ENCODE data around the gene XAF1. TPM values are rescaled to one million over a fixed set of nuclear protein-coding genes. Genes with fewer than 3 reads are reported as not detected.

The XAF1 gene
- total and polyA plus RNA-seq, 2 experiments from 2014 or later, result not detected

DNA sequence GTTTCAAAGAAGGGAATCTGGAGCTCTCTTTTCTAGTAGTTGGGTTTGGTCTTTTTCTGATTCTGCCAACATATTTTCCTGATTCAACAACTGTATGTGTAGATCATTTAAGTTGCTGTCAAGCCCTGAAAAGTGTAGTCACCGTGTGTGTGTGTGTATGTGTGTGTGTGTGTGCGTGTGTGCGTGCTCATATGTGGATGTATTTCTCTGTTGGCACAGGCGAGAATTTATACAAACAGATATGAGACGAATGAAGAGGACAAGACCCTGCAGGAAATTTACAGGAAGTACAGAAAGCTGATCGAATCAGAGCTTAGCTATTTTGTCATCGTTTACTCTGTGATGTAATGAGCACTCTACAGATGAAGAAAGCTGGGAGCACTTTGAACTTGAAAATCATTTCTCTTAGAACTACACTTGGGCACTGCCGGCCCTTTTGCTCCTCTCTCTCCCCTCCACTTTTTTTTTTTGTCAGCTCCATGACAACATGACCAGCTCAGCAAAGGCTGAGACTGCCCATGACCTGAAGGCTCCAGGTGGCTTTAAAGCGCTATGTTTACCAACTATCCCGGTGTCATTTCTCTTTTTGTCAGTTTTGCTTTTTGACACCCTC is 31.3 kb downstream of the XAF1 start (continued):
- TF ChIP-seq, protein P1, sequence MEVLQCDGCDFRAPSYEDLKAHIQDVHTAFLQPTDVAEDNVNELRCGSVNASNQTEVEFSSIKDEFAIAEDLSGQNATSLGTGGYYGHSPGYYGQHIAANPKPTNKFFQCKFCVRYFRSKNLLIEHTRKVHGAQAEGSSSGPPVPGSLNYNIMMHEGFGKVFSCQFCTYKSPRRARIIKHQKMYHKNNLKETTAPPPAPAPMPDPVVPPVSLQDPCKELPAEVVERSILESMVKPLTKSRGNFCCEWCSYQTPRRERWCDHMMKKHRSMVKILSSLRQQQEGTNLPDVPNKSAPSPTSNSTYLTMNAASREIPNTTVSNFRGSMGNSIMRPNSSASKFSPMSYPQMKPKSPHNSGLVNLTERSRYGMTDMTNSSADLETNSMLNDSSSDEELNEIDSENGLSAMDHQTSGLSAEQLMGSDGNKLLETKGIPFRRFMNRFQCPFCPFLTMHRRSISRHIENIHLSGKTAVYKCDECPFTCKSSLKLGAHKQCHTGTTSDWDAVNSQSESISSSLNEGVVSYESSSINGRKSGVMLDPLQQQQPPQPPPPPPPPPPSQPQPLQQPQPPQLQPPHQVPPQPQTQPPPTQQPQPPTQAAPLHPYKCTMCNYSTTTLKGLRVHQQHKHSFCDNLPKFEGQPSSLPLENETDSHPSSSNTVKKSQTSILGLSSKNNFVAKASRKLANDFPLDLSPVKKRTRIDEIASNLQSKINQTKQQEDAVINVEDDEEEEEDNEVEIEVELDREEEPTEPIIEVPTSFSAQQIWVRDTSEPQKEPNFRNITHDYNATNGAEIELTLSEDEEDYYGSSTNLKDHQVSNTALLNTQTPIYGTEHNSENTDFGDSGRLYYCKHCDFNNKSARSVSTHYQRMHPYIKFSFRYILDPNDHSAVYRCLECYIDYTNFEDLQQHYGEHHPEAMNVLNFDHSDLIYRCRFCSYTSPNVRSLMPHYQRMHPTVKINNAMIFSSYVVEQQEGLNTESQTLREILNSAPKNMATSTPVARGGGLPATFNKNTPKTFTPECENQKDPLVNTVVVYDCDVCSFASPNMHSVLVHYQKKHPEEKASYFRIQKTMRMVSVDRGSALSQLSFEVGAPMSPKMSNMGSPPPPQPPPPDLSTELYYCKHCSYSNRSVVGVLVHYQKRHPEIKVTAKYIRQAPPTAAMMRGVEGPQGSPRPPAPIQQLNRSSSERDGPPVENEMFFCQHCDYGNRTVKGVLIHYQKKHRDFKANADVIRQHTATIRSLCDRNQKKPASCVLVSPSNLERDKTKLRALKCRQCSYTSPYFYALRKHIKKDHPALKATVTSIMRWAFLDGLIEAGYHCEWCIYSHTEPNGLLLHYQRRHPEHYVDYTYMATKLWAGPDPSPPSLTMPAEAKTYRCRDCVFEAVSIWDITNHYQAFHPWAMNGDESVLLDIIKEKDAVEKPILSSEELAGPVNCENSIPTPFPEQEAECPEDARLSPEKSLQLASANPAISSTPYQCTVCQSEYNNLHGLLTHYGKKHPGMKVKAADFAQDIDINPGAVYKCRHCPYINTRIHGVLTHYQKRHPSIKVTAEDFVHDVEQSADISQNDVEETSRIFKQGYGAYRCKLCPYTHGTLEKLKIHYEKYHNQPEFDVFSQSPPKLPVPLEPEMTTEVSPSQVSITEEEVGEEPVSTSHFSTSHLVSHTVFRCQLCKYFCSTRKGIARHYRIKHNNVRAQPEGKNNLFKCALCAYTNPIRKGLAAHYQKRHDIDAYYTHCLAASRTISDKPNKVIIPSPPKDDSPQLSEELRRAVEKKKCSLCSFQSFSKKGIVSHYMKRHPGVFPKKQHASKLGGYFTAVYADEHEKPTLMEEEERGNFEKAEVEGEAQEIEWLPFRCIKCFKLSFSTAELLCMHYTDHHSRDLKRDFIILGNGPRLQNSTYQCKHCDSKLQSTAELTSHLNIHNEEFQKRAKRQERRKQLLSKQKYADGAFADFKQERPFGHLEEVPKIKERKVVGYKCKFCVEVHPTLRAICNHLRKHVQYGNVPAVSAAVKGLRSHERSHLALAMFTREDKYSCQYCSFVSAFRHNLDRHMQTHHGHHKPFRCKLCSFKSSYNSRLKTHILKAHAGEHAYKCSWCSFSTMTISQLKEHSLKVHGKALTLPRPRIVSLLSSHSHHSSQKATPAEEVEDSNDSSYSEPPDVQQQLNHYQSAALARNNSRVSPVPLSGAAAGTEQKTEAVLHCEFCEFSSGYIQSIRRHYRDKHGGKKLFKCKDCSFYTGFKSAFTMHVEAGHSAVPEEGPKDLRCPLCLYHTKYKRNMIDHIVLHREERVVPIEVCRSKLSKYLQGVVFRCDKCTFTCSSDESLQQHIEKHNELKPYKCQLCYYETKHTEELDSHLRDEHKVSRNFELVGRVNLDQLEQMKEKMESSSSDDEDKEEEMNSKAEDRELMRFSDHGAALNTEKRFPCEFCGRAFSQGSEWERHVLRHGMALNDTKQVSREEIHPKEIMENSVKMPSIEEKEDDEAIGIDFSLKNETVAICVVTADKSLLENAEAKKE (CRISPR knock-in tag; IDR thresholded peaks at IDR 0.05), result no peak
- TF ChIP-seq, protein P2, sequence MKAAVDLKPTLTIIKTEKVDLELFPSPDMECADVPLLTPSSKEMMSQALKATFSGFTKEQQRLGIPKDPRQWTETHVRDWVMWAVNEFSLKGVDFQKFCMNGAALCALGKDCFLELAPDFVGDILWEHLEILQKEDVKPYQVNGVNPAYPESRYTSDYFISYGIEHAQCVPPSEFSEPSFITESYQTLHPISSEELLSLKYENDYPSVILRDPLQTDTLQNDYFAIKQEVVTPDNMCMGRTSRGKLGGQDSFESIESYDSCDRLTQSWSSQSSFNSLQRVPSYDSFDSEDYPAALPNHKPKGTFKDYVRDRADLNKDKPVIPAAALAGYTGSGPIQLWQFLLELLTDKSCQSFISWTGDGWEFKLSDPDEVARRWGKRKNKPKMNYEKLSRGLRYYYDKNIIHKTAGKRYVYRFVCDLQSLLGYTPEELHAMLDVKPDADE (IDR thresholded peaks at IDR 0.05), result no peak
- TF ChIP-seq EZH2phosphoT487 (IDR thresholded peaks at IDR 0.05; ENCODE audit: unreplicated experiment), result no peak
- no peak for TF ChIP-seq ZNF114 (CRISPR knock-in tag; IDR thresholded peaks at IDR 0.05)
- no peak for TF ChIP-seq ZNF331 (CRISPR knock-in tag; IDR thresholded peaks at IDR 0.05; ENCODE audit: low read depth)
- TF ChIP-seq NANOG (IDR thresholded peaks at IDR 0.05; ENCODE audit: borderline replicate concordance), result no peak
- TF ChIP-seq, protein P3, sequence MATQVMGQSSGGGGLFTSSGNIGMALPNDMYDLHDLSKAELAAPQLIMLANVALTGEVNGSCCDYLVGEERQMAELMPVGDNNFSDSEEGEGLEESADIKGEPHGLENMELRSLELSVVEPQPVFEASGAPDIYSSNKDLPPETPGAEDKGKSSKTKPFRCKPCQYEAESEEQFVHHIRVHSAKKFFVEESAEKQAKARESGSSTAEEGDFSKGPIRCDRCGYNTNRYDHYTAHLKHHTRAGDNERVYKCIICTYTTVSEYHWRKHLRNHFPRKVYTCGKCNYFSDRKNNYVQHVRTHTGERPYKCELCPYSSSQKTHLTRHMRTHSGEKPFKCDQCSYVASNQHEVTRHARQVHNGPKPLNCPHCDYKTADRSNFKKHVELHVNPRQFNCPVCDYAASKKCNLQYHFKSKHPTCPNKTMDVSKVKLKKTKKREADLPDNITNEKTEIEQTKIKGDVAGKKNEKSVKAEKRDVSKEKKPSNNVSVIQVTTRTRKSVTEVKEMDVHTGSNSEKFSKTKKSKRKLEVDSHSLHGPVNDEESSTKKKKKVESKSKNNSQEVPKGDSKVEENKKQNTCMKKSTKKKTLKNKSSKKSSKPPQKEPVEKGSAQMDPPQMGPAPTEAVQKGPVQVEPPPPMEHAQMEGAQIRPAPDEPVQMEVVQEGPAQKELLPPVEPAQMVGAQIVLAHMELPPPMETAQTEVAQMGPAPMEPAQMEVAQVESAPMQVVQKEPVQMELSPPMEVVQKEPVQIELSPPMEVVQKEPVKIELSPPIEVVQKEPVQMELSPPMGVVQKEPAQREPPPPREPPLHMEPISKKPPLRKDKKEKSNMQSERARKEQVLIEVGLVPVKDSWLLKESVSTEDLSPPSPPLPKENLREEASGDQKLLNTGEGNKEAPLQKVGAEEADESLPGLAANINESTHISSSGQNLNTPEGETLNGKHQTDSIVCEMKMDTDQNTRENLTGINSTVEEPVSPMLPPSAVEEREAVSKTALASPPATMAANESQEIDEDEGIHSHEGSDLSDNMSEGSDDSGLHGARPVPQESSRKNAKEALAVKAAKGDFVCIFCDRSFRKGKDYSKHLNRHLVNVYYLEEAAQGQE (IDR thresholded peaks at IDR 0.05; ENCODE audit: unreplicated experiment), result no peak
